ENCODE results near the gene SF1. TPM values are rescaled to one million over a fixed set of nuclear protein-coding genes. Genes with fewer than 3 reads are reported as not detected.

Gene SF1
- total RNA-seq, 1 donor from 2014 or later, result 500 TPM

GRCh38 chr11:64754124-64754918, 24.0 kb downstream of the SF1 start:
- peaks cover 2% of the 10 kb centered on the region for H3K36me3 Mint-ChIP-seq (ENCODE audit: insufficient read depth)
- TF ChIP-seq CTCF (IDR thresholded peaks at IDR 0.05; ENCODE audit: unreplicated experiment), result no peak
- DNase-seq (ENCODE audit: low spot score, unreplicated experiment), result no peak
- no peaks in the 10 kb centered on the region for H3K9me3 Mint-ChIP-seq (ENCODE audit: low read depth)
- H3K4me3 Mint-ChIP-seq (ENCODE audit: low read depth), result no peak overlapping the region
- peaks cover 3% of the 10 kb centered on the region for H3K27me3 Mint-ChIP-seq
- H3K4me1 Mint-ChIP-seq (ENCODE audit: low read depth), result peaks cover 2% of the 10 kb centered on the region
- H3K27ac Mint-ChIP-seq, result no peak overlapping the region

GRCh38 chr11:64753380-64754123, 24.8 kb downstream of the SF1 start:
- DNase-seq (ENCODE audit: low spot score, unreplicated experiment), result no peak

GRCh38 chr11:64753019-64753379, 25.3 kb downstream of the SF1 start:
- Mint-ChIP-seq H3K9me3 (ENCODE audit: low read depth) (no peaks in the 10 kb centered on the region), H3K27me3 (peaks cover 6% of the 10 kb centered on the region), H3K36me3 (ENCODE audit: insufficient read depth) (peaks cover 2% of the 10 kb centered on the region), H3K4me1 (ENCODE audit: low read depth) (no peaks in the 10 kb centered on the region), H3K27ac (no peak overlapping the region), H3K4me3 (ENCODE audit: low read depth) (no peak overlapping the region)
- TF ChIP-seq CTCF (IDR thresholded peaks at IDR 0.05; ENCODE audit: unreplicated experiment), result no peak
- DNase-seq (ENCODE audit: low spot score, unreplicated experiment), result no peak

More at GRCh38 chr11:64753380-64754123, 24.8 kb downstream of the SF1 start:
- Mint-ChIP-seq H3K4me3 (ENCODE audit: low read depth) (no peak overlapping the region), H3K4me1 (ENCODE audit: low read depth) (no peaks in the 10 kb centered on the region), H3K9me3 (ENCODE audit: low read depth) (no peaks in the 10 kb centered on the region), H3K27ac (no peak overlapping the region), H3K36me3 (ENCODE audit: insufficient read depth) (peaks cover 2% of the 10 kb centered on the region), H3K27me3 (peaks cover 3% of the 10 kb centered on the region)
- no peak for TF ChIP-seq CTCF (IDR thresholded peaks at IDR 0.05; ENCODE audit: unreplicated experiment)

- DNase-seq (ENCODE audit: low spot score, unreplicated experiment), result no peak
- Mint-ChIP-seq H3K9me3 (ENCODE audit: low read depth) (no peaks in the 10 kb centered on the region), H3K4me1 (ENCODE audit: low read depth) (no peaks in the 10 kb centered on the region), H3K36me3 (ENCODE audit: insufficient read depth) (peaks cover 2% of the 10 kb centered on the region), H3K4me3 (ENCODE audit: low read depth) (no peak overlapping the region), H3K27me3 (peaks cover 11% of the 10 kb centered on the region), H3K27ac (no peak overlapping the region)
- no peak for TF ChIP-seq CTCF (IDR thresholded peaks at IDR 0.05; ENCODE audit: unreplicated experiment)
These were observed 26.0 kb downstream of the SF1 start for GRCh38 chr11:64752175-64752970.

GRCh38 chr11:64751580-64751979, 26.8 kb downstream of the SF1 start:
- H3K4me3 Mint-ChIP-seq (ENCODE audit: low read depth), result no peak overlapping the region
- H3K36me3 Mint-ChIP-seq (ENCODE audit: insufficient read depth), result peaks cover 2% of the 10 kb centered on the region
- no peak for DNase-seq (ENCODE audit: low spot score, unreplicated experiment)
- peak overlapping the region; percentile 29 for H3K27ac Mint-ChIP-seq
- no peaks in the 10 kb centered on the region for H3K9me3 Mint-ChIP-seq (ENCODE audit: low read depth)
- peaks cover 18% of the 10 kb centered on the region for H3K27me3 Mint-ChIP-seq
- TF ChIP-seq CTCF (IDR thresholded peaks at IDR 0.05; ENCODE audit: unreplicated experiment), result no peak
- H3K4me1 Mint-ChIP-seq (ENCODE audit: low read depth), result no peaks in the 10 kb centered on the region

Data from progenitor cell of endocrine pancreas (in vitro differentiated cells).